HPDE6-E6E7 (cell line): ENCODE results near the gene TRIM31.

Experiments
- DNase-seq: peaks from one replicate; pipeline ENCODE4 v3.0.0; 2011; ENCODE audit warnings: missing footprints; ENCODE audit errors: extremely low spot score

Gene TRIM31

GRCh38 chr6:30113003-30113759 lies at the start of gene TRIM31:
TSS of gene TRIM31 (minus strand) at chr6:30113090. CDS start at chr6:30112805, 285 bp downstream.
- DNase-seq, result no peak

- no peak for DNase-seq
These were observed 49.6 kb upstream of the TRIM31 start for GRCh38 chr6:30162265-30163089.

DNA sequence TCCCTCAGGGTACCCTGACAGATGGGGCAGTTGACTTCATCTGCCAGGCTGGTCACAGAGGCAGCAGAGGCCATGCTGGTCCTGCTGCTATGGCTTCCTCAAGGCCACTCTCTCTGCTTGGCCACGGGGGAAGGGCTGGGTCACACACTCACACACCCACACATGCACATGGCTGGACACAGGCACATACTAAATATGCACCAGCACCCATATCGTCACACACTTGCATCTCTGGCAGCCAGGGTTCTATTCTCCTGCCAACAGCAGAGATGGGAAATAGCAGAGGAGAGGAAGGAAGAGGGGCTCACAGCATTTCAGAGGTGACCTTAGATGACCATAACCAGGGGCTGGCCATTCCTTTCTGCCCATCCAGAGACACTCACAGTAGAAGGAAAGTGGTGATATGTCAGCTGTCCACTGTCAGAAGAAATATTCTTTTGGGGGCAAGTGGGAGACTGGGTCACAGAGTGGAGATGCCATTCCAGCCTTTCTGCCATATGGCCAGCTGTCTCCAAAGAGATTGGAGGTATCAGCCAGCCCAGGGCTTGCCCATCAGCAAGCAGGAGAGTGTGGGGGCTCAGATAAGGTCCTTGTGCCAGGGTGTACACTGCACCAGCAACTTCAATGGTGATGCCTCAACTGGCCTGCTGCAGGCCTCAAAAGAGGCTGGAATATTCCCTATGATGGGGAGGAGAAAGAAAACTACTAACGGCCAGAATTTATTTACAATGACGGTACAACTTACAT lies 48.1 kb upstream of the TRIM31 start, which contains the start of gene TRIM10:
Gene TRIM10 (minus strand): TSS at position 427 of the 747 bp plus-strand sequence. CDS start 353 bp downstream, at position 74.
- no peak for DNase-seq

DNA sequence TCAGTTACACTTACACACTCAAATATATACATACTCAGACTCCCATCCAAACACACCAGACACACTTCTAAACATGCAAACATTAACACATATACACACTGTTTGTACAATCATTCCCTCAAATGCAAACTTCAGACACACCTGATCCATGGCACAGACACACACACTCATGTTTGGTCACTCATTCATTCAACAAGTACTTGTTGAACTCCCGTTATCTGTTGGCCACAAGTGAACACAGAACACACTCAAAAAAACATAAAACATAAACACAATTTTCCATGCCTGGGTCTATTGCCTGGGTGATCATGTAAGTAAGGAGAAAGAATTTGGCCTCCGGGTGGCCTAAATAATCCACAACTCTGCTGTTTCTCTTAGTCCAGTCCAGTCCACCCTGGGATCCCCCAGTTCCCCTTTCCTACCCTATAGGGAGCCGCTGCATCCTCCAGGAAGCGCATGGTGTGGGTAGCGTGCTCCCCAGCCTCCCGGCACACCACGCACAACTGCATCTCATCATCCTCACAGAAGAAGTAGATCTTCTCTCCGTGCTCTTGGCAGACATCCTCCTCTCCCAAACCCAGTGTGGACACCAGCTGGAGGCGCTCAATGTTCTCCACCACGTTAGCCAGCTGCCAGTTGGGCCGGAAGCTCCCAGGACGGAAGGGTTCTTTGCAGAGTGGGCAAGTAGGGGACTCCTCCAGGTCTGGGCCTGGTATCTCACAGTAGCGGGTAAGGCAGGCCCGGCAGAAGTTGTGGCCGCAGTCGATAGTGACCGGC lies 47.3 kb upstream of the TRIM31 start:
- no peak for DNase-seq

GRCh38 chr6:30158475-30159040 lies 45.7 kb upstream of the TRIM31 start:
- no peak for DNase-seq

DNA sequence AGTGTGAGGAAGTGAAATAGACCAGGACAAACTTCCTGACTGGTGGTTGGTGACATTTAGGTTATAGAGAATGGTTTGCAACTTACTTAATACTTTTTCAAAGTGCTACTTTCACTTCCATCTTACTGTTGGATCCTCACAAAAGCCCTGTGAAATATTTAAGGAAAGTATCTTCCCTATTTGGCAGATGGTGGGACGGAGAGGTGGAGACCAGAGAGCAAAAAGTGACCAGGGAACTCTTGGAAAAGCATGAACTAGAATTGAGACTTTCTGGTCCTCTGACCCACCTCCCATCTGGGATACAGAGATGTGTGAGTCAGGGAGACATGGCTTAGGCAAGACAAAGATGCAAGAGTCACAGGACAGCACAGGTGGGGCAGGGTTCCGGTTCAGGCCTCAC lies 45.1 kb upstream of the TRIM31 start:
- DNase-seq, result no peak

- DNase-seq, result no peak
These were observed 44.7 kb upstream of the TRIM31 start for GRCh38 chr6:30157581-30157980.

DNA sequence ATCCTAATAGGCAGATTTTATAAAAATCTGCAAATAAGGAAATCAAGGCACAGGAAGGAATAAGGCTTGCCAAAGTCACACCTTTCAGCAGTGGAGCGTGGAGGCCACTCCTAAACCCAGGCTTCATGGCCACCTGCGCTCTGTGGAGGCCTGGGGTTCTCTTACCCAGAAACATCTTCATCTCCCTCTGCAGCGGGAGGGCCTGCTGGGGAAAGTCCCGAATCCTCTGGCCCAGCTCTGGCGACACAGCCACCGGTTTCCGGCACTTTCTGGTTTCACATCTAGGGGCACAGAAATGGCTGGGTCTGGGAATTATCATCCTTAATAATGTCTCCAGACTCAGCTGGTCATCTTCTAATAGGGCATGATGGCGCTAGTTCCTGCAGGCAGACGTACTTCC lies 43.9 kb upstream of the TRIM31 start:
- DNase-seq, result no peak

- peak; percentile 20 for DNase-seq
These were observed 43.3 kb upstream of the TRIM31 start for GRCh38 chr6:30156262-30156599.

DNA sequence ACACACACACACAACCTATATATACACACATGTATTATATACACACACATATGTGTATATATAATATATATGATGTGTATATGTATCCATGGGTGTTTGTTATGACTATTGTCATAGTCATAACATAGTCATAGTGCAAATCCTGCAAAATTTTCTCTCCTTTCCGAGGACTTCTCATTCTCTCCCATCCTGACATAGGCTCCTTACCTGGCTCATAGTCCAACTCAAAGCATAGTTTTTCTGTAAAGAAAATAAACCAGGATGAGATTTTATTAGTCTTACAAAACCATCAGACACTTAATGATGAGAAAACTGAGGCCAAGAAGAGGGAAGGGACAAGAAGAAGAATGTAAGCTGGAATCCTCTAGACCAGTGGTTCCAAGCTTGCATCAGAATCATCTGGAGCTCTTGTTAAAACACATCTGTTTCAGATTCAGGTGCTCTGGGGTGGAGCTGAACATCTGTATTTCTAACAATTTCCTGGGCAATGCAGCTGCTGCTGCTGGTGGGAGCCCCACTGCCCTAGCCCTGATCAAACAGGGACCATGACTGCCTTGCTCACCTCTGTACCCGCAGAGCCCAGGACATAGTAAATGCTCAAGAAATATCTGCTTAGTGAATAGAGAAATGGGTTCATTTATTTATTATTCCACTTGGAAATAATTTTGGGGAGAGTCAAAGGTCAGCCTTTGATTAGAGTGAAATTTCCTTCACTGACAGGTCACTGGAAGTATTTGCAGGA lies 42.8 kb upstream of the TRIM31 start:
- no peak for DNase-seq

GRCh38 chr6:30154709-30155519 lies 42.0 kb upstream of the TRIM31 start:
- peak; percentile 74 for DNase-seq

GRCh38 chr6:30154061-30154460 lies 41.2 kb upstream of the TRIM31 start:
- DNase-seq, result no peak

GRCh38 chr6:30152910-30153610 lies 40.2 kb upstream of the TRIM31 start:
- no peak for DNase-seq

DNA sequence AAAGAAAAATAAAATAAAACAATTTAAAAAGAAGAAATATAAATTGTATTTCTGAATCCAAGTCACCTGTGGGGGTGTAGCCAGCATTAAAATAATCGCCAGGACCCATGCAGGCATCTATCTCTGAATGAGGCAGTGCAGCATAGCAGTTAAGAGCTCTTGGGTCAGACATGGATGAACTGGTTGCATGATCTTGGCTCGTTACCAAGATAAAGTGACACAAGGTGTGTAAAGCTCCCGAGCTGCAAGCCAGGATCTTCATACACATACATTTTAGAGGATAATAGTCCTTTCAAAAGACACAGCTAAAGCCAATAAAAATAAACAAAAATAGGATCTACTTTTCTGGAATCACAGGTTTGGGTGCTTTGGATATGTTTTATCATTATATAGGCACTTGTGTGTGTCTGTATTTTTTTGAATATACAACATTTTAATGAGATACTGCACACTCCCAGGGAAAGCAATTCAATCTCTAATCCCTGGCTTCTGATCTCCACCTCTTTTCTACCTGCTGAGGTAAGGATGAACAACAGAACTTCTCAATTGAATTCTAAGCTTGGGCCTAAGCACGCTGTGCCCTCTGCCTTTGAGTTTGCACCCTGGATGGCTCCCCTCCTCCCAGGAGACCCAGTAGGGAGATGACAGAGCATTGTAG lies 39.3 kb upstream of the TRIM31 start:
- no peak for DNase-seq

- no peak for DNase-seq
These were observed 38.7 kb upstream of the TRIM31 start for GRCh38 chr6:30151580-30151979.

GRCh38 chr6:30150671-30151395 lies 37.9 kb upstream of the TRIM31 start:
- DNase-seq, result no peak

- no peak for DNase-seq
These were observed 37.1 kb upstream of the TRIM31 start for GRCh38 chr6:30149858-30150550.
